Astrocyte (in vitro differentiated cells and primary cell): ENCODE measurements around the gene IFT74. TPM values are rescaled to one million over a fixed set of nuclear protein-coding genes. Genes with fewer than 3 reads are reported as not detected.
A peak's percentile ranks its signal among the peaks of the same experiment; 100 is the strongest.

Experiments used
- DNase-seq: peaks from one replicate; pipeline ENCODE4 v3.0.0-alpha.2; 2010; ENCODE audit warnings: low read depth
- FAIRE-seq: peaks from 2 replicates; lab custom pipeline; 2011; peaks lifted over from hg19 to GRCh38; lab: Jason Lieb, UNC
- H2AFZ ChIP-seq: 2 replicates; pipeline ENCODE4 v1.6.0; 2012; ENCODE audit warnings: low read depth, low read length, inconsistent platforms
- H3K27ac ChIP-seq: 2 replicates; pipeline ENCODE4 v1.5.1; 2011; ENCODE audit warnings: low read depth, low read length, inconsistent platforms
- H3K27me3 ChIP-seq: 2 replicates; pipeline ENCODE4 v1.6.0; 2011; ENCODE audit warnings: low read length, inconsistent platforms; ENCODE audit not compliant: insufficient read depth
- H3K36me3 ChIP-seq: 2 replicates; pipeline ENCODE4 v1.5.1; 2011; ENCODE audit warnings: low read length, inconsistent platforms; ENCODE audit not compliant: insufficient read depth
- H3K4me1 ChIP-seq: 2 replicates; pipeline ENCODE4 v1.5.1; 2011; ENCODE audit warnings: low read length, inconsistent platforms; ENCODE audit not compliant: insufficient read depth
- H3K4me2 ChIP-seq: 2 replicates; pipeline ENCODE4 v1.6.0; 2012; ENCODE audit warnings: low read length, inconsistent platforms
- H3K4me3 ChIP-seq: 2 replicates; pipeline ENCODE4 v1.5.1; 2011; ENCODE audit warnings: low read depth, mild to moderate bottlenecking, low read length, inconsistent platforms; ENCODE audit not compliant: insufficient read depth
- H3K79me2 ChIP-seq: 2 replicates; pipeline ENCODE4 v1.6.0; 2012; ENCODE audit warnings: mild to moderate bottlenecking, low read length, inconsistent platforms; ENCODE audit not compliant: insufficient read depth
- H3K9ac ChIP-seq: 2 replicates; pipeline ENCODE4 v1.6.0; 2012; ENCODE audit warnings: mild to moderate bottlenecking, low read length, inconsistent platforms
- H3K9me3 ChIP-seq: 2 replicates; pipeline ENCODE4 v1.5.1; 2012; ENCODE audit warnings: low read depth, mild to moderate bottlenecking, low read length, inconsistent platforms; ENCODE audit not compliant: insufficient read depth
- H4K20me1 ChIP-seq: 2 replicates; pipeline ENCODE4 v1.6.0; 2012; ENCODE audit warnings: low read length, inconsistent platforms; ENCODE audit not compliant: insufficient read depth
- H3K27ac Mint-ChIP-seq: one replicate; pipeline ENCODE4 v1.8.0; 2021; ENCODE audit warnings: mild to moderate bottlenecking, mixed read lengths; ENCODE audit not compliant: unreplicated experiment
- H3K27me3 Mint-ChIP-seq: one replicate; pipeline ENCODE4 v1.8.0; 2021; ENCODE audit warnings: low read depth, mixed read lengths; ENCODE audit not compliant: unreplicated experiment
- H3K36me3 Mint-ChIP-seq: one replicate; pipeline ENCODE4 v1.8.0; 2021; ENCODE audit warnings: low read depth, mixed read lengths; ENCODE audit not compliant: unreplicated experiment
- H3K4me1 Mint-ChIP-seq: one replicate; pipeline ENCODE4 v1.8.0; 2021; ENCODE audit warnings: low read depth, mixed read lengths; ENCODE audit not compliant: unreplicated experiment
- H3K4me3 Mint-ChIP-seq: one replicate; pipeline ENCODE4 v1.8.0; 2021; ENCODE audit warnings: mild to moderate bottlenecking, moderate library complexity, mixed read lengths; ENCODE audit not compliant: unreplicated experiment
- H3K9me3 Mint-ChIP-seq: one replicate; pipeline ENCODE4 v1.8.0; 2021; ENCODE audit warnings: mild to moderate bottlenecking, mixed read lengths; ENCODE audit not compliant: unreplicated experiment
- EZH2 ChIP-seq: IDR thresholded peaks from 2 replicates; pipeline ENCODE4 v1.6.1; 2012; ENCODE audit warnings: mild to moderate bottlenecking, low read length, inconsistent platforms; ENCODE audit not compliant: insufficient read depth
- total RNA-seq: library from RNA; stranded (reverse); gene quantifications from 2 replicates; pipeline ENCODE4 v1.2.1, GENCODE V29; 2021
- TF ChIP-seq, protein P1 (sequence below): IDR thresholded peaks from 2 replicates; pipeline ENCODE4 v1.5.1; 2011; ENCODE audit warnings: low read depth, mild to moderate bottlenecking, inconsistent platforms, low read length, moderate library complexity; ENCODE audit not compliant: insufficient read depth

IFT74 gene
- total RNA-seq, 1 donor from 2014 or later, result 10.9 TPM

GRCh38 chr9:27003426-27004077 lies 47.3 kb downstream of the IFT74 start:
- H3K4me3 Mint-ChIP-seq, result no peak overlapping the region
- H3K4me3 ChIP-seq, result no peak overlapping the region

DNA sequence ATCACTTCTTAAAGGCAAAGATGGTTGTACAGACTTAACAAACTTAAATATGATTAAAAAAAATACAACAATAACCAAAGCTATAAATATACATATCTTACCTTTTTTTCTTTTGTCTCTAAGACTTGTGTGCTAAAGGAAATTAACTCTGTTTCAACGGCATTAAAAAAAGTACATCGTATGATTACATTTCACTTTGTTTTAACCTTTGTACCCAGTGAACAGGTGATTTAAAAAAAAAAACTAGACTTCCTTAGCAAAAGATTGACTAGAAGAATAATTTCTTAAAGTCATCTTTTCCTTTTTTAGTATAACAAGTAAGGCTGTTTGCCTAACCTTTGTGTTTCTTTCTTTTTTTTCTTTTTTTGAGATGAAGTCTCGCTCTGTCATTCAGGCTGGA lies 49.3 kb downstream of the IFT74 start, which contains the start of gene LRRC19:
Gene LRRC19, minus strand, starts transcription at position 182 of the 400 bp plus-strand sequence. CDS start 5,978 bp downstream, outside the sequence.
- no peaks in the 10 kb centered on the region for H3K9me3 ChIP-seq
- H2AFZ ChIP-seq, result no peak within 1 kb of the TSS
- Mint-ChIP-seq H3K27ac (no peak within 1 kb of the TSS), H3K9me3 (no peaks in the 10 kb centered on the region), H3K4me1 (no peaks in the 10 kb centered on the region), H3K36me3 (no peaks in the 10 kb centered on the region), H3K27me3 (no peaks in the 10 kb centered on the region), H3K4me3 (no peak within 1 kb of the TSS)
- DNase-seq (no peak), FAIRE-seq (no peak)
- H3K9ac ChIP-seq, result no peak within 1 kb of the TSS
- no peaks in the 10 kb centered on the region for H4K20me1 ChIP-seq
- no peaks in the 10 kb centered on the region for H3K27me3 ChIP-seq
- no peaks in the 10 kb centered on the region for H3K36me3 ChIP-seq
- H3K27ac ChIP-seq, result no peak within 1 kb of the TSS
- H3K79me2 ChIP-seq, result no peaks in the 10 kb centered on the region
- no peak within 1 kb of the TSS for H3K4me2 ChIP-seq
- TF ChIP-seq EZH2, result no peak
- TF ChIP-seq, protein P1, sequence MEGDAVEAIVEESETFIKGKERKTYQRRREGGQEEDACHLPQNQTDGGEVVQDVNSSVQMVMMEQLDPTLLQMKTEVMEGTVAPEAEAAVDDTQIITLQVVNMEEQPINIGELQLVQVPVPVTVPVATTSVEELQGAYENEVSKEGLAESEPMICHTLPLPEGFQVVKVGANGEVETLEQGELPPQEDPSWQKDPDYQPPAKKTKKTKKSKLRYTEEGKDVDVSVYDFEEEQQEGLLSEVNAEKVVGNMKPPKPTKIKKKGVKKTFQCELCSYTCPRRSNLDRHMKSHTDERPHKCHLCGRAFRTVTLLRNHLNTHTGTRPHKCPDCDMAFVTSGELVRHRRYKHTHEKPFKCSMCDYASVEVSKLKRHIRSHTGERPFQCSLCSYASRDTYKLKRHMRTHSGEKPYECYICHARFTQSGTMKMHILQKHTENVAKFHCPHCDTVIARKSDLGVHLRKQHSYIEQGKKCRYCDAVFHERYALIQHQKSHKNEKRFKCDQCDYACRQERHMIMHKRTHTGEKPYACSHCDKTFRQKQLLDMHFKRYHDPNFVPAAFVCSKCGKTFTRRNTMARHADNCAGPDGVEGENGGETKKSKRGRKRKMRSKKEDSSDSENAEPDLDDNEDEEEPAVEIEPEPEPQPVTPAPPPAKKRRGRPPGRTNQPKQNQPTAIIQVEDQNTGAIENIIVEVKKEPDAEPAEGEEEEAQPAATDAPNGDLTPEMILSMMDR, result no peak
- H3K4me3 ChIP-seq, result no peak within 1 kb of the TSS
- H3K4me1 ChIP-seq, result no peaks in the 10 kb centered on the region

More at GRCh38 chr9:27003426-27004077, 47.3 kb downstream of the IFT74 start:
- Mint-ChIP-seq H3K36me3 (no peaks in the 10 kb centered on the region), H3K27me3 (no peaks in the 10 kb centered on the region), H3K4me1 (no peaks in the 10 kb centered on the region), H3K27ac (no peak overlapping the region), H3K9me3 (no peaks in the 10 kb centered on the region)
- DNase-seq, result no peak
- Histone ChIP-seq H3K36me3 (no peaks in the 10 kb centered on the region), H2AFZ (no peak overlapping the region), H3K79me2 (no peaks in the 10 kb centered on the region), H3K9me3 (no peaks in the 10 kb centered on the region), H3K4me1 (no peaks in the 10 kb centered on the region), H3K9ac (no peak overlapping the region), H4K20me1 (no peaks in the 10 kb centered on the region), H3K27ac (no peak overlapping the region), H3K4me2 (no peak overlapping the region), H3K27me3 (no peaks in the 10 kb centered on the region)
- no peak for FAIRE-seq
- TF ChIP-seq, protein P1, result no peak
- TF ChIP-seq EZH2, result no peak

DNA sequence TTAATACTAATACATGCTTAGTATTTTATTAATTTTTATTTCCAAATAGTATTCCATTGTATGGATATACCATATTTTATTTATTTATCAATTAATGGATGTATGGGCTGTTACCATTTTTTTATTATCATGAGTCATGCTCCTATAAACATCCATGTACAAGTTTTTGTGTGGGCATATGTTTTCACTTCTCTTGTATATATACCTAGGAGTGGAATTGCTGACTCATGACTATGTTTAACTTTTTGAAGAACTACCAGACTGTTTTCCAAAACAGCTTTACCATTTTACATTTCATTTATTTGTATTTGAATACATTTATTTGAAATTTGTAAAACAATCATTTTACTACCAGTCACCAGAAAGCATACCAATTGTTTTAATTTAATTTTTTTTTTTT lies 63.4 kb downstream of the IFT74 start:
- Histone ChIP-seq H3K27me3 (no peaks in the 10 kb centered on the region), H3K4me2 (no peak overlapping the region), H3K9me3 (no peaks in the 10 kb centered on the region), H3K4me1 (no peaks in the 10 kb centered on the region), H3K9ac (no peak overlapping the region), H4K20me1 (no peaks in the 10 kb centered on the region), H3K27ac (no peak overlapping the region), H3K79me2 (no peaks in the 10 kb centered on the region), H2AFZ (no peak overlapping the region), H3K4me3 (no peak overlapping the region), H3K36me3 (peaks cover 7% of the 10 kb centered on the region)
- Mint-ChIP-seq H3K9me3 (peaks cover 3% of the 10 kb centered on the region), H3K27ac (no peak overlapping the region), H3K4me3 (no peak overlapping the region), H3K4me1 (peaks cover 3% of the 10 kb centered on the region), H3K27me3 (no peaks in the 10 kb centered on the region), H3K36me3 (peaks cover 13% of the 10 kb centered on the region)
- no peak for FAIRE-seq
- peak; percentile 10 for DNase-seq
- TF ChIP-seq, protein P1, result no peak
- TF ChIP-seq EZH2, result no peak
